Stimulated activated CD8-positive, alpha-beta memory T cell treated with anti-CD3 and anti-CD28 coated beads, Interleukin-15, amount 100 ng/mL, for 1 hour (primary cell): Measurements from ENCODE around the gene TEX101.
A peak's percentile ranks its signal among the peaks of the same experiment; 100 is the strongest.
"Not testable (repeated sequence)": the region's sequence is repeated elsewhere in the genome, so short reads cannot be mapped to it uniquely, and the experiment has no call there.

Experiments
- DNase-seq: peaks from one replicate; pipeline ENCODE4 v3.0.0-alpha.2; 2020; ENCODE audit warnings: low read depth

TEX101 gene

GRCh38 chr19:43420954-43421353, 6.3 kb downstream of the TEX101 start:
- no peak for DNase-seq

DNA sequence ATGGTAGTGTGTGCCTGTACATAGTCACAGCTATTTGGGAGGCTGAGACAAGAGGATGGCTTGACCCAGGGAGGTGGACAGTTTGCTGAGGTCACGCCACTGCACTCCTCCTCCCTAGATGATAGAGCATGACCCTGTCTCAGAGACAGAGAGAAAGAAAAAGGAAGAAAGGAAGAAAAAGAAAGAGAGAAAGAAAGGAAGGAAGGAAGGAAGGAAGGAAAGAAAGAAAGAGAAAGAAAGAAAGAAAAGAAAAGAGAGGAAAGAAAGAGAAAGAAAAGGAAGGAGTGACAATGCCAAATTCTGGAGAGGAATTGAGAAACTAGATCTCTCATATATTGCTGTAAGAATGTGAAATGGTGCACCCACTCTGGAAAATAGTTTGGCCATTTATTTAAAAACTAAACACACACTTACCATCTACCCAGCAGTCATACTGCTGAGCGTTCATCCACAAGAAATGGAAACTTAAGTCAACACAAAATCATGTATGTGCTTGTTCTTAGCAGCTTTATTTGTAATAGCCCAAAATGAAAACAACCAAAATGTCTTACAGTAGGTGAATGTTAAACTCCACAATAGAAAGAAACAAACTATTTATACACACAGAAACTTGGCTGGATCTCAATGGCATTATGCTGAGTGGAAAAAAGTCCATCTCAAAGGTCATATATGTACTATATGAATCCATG, 7.5 kb downstream of the TEX101 start:
- DNase-seq = no peak

DNA sequence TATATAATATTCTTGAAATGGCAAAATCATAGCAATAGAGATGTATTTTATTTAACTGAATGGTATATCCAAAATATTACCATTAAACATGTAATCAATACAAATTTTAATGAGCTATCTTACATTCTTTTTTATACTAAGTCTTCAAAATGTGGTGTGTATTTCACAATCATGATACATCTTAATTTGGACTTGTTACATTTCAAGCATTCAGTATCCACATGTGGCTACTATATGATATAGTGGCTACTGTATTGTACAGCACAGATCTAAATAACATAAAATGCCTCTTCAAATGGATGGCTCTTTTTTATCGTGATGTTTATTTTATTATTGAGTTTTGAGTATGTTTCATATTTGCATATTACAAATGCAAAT, 8.0 kb downstream of the TEX101 start:
- no peak for DNase-seq

- DNase-seq = no peak
Measured at GRCh38 chr19:43423779-43424178, 9.1 kb downstream of the TEX101 start.

GRCh38 chr19:43425567-43426392, 11.1 kb downstream of the TEX101 start:
- DNase-seq = no peak

- DNase-seq = no peak
Measured at GRCh38 chr19:43429395-43429794, 14.7 kb downstream of the TEX101 start.

GRCh38 chr19:43430142-43430710, 15.5 kb downstream of the TEX101 start:
- no peak for DNase-seq

DNA sequence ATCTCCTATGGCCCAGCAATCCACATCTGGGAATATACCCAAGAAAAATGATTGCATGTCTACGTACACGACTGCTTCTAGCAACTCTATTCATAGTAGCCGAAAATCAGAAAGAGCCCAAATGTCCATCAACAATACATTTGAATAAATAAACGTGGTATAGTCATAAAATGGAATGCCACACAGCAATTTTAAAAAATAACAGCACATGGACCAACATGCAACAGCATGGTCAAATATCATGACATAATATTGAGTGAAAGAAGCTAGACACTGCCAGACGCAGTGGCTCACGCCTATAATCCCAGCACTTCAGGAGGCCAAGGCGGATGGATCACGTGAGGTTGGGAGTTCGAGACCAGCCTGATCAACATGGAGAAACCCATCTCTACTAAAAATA, 16.3 kb downstream of the TEX101 start:
- no peak for DNase-seq

GRCh38 chr19:43433358-43433673, 18.6 kb downstream of the TEX101 start:
- DNase-seq = no peak

DNA sequence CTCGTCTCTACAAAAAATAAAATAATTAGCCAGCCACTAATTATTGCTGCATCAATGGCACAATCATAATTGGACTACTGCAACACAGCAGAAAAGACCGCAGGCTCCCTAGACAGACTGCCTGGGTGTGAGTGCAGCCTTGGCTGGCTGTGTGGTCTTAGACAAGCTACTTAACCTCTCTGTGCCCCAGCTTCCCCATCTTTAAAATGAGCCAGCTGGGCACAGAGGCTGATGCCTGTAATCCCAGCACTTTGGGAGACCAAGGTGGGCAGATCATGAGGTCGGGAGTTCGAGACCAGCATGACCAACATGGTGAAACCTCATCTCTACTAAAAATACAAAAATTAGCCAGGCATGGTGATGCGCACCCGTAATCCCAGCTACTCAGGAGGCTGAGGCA, 19.0 kb downstream of the TEX101 start:
- no peak for DNase-seq

- no peak for DNase-seq
Measured at GRCh38 chr19:43435775-43436174, 21.1 kb downstream of the TEX101 start.

DNA sequence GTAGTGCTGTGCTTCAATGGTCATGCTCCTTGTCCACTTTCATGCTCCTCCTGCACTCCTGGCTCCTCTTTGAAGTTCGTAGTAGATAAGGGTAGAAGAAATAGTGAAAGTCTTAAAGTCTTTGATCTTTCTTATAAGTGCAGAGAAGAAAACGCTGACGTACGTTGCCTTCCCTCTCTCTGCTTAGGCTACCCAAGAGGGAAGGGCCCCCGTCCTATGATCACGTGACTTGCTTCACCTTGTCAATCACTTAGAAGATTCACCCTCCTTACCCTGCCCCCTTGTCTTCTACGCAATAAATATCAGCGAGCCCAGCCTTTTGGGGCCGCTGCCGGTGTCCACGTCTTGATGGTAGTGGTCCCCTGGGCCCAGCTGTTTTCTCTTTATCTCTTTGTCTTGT, 22.6 kb downstream of the TEX101 start:
- not testable (repeated sequence) for DNase-seq

- no peak for DNase-seq
Measured at GRCh38 chr19:43437712-43438111, 23.0 kb downstream of the TEX101 start.

- no peak for DNase-seq
Measured at GRCh38 chr19:43438291-43439031, 23.8 kb downstream of the TEX101 start.

- DNase-seq = no peak
Measured at GRCh38 chr19:43439032-43439708, 24.5 kb downstream of the TEX101 start.

GRCh38 chr19:43439709-43440063, 25.0 kb downstream of the TEX101 start:
- no peak for DNase-seq

GRCh38 chr19:43441716-43442115, 27.0 kb downstream of the TEX101 start:
- no peak for DNase-seq

DNA sequence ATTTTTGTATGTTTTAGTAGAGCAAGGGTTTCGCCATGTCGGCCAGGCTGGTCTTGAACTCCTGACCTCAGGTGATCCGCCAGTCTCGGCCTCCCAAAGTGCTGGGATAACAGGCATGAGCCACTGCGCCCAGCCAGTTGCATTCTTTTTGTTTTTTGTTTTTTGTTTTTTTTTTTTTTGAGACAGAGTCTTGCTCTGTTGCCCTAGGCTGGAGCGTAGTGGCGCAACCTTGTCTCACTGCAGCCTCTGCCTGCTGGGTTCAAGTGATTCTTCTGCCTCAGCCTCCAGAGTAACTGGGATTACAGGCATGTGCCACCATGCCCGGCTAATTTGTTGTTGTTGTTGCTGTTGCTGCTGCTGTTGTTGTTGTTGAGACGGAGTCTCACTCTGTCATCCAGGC, 29.4 kb downstream of the TEX101 start:
- not testable (repeated sequence) for DNase-seq

DNA sequence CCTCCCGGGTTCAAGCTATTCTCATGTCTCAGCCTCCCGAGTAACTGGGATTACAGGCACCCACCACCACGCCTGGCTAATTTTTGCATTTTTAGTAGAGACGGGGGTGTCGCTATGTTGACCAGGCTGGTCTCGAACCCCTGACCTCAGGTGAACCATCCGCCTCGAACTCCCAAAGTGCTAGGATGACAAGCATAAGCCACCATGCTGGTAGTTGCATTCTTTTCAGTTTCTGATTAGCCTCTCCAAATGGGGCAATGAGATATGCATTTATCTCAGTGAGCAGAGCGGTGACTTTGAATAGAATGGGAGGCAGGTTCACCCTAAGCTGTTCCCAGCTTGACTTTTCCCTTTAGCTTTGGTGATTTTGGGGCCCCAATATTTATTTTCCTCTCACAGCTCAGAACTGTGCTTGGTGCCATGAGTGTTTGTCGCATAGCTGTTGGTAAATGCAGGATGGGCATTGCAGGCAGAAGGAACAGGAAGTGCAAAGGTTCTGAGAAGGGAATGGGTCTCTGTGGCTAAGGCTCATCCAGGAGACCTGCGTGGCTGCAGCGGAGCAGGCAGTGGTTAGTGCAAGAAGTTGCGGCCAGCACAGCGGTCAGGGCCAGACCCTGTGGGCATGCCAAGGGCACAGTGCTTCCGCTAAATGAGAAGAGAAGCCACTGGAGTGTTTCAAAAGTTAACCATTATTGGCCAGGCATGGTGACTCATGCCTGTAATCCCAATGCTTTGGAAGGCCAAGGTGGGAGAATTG, 30.0 kb downstream of the TEX101 start:
- DNase-seq = no peak

GRCh38 chr19:43445426-43445825, 30.7 kb downstream of the TEX101 start:
- DNase-seq = no peak

- DNase-seq = peak; percentile 66
Measured at GRCh38 chr19:43446746-43447489, 32.2 kb downstream of the TEX101 start.
